OCI-LY3 (cell line): ENCODE results near the gene PRR7.

Experiments used
- EZH2phosphoT487 ChIP-seq: fragments of 200-600 bp; shearing (Covaris generic); IDR thresholded peaks from 2 replicates; pipeline ENCODE4 v1.6.1; 2018; ENCODE audit warnings: antibody characterized with exemption, mixed run types, low read depth
- TF ChIP-seq, protein P1 (sequence below): fragments of 200-600, 300-600 bp; sonication (generic); IDR thresholded peaks from 2 replicates; pipeline ENCODE4 v1.5.1; 2014; ENCODE audit warnings: antibody characterized with exemption, low read length, low read depth

- no peak for TF ChIP-seq EZH2phosphoT487
- TF ChIP-seq, protein P1, sequence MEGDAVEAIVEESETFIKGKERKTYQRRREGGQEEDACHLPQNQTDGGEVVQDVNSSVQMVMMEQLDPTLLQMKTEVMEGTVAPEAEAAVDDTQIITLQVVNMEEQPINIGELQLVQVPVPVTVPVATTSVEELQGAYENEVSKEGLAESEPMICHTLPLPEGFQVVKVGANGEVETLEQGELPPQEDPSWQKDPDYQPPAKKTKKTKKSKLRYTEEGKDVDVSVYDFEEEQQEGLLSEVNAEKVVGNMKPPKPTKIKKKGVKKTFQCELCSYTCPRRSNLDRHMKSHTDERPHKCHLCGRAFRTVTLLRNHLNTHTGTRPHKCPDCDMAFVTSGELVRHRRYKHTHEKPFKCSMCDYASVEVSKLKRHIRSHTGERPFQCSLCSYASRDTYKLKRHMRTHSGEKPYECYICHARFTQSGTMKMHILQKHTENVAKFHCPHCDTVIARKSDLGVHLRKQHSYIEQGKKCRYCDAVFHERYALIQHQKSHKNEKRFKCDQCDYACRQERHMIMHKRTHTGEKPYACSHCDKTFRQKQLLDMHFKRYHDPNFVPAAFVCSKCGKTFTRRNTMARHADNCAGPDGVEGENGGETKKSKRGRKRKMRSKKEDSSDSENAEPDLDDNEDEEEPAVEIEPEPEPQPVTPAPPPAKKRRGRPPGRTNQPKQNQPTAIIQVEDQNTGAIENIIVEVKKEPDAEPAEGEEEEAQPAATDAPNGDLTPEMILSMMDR: no peak
Measured at GRCh38 chr5:177483042-177483441, 36.4 kb downstream of the PRR7 start.
